ENCODE results near the gene SLC25A6. TPM values are rescaled to one million over a fixed set of nuclear protein-coding genes. Genes with fewer than 3 reads are reported as not detected.

The SLC25A6 gene
- 179 to 351 TPM (median 187 TPM) in 3 replicates for polyA plus RNA-seq
- polyA plus RNA-seq (2011; ENCODE audit: low read depth) = 93.4 TPM
- polyA plus RNA-seq (2011; cell fraction: cytosol; rRNA removed) = 162 and 447 TPM in 2 replicates
- 92.2 and 116 TPM in 2 replicates for polyA plus RNA-seq (2011; cell fraction: nucleus; rRNA removed)
- 321 and 375 TPM in 2 replicates for polyA plus RNA-seq (2012; ENCODE audit: low replicate concordance)
- polyA minus RNA-seq = 145 to 228 TPM (median 178 TPM) in 3 replicates
- 546 TPM for polyA minus RNA-seq (2011; cell fraction: cytosol; rRNA and poly(A)+ RNA removed)
- 89.8 and 91.8 TPM in 2 replicates for polyA minus RNA-seq (2011; cell fraction: nucleus; rRNA and poly(A)+ RNA removed)

DNA sequence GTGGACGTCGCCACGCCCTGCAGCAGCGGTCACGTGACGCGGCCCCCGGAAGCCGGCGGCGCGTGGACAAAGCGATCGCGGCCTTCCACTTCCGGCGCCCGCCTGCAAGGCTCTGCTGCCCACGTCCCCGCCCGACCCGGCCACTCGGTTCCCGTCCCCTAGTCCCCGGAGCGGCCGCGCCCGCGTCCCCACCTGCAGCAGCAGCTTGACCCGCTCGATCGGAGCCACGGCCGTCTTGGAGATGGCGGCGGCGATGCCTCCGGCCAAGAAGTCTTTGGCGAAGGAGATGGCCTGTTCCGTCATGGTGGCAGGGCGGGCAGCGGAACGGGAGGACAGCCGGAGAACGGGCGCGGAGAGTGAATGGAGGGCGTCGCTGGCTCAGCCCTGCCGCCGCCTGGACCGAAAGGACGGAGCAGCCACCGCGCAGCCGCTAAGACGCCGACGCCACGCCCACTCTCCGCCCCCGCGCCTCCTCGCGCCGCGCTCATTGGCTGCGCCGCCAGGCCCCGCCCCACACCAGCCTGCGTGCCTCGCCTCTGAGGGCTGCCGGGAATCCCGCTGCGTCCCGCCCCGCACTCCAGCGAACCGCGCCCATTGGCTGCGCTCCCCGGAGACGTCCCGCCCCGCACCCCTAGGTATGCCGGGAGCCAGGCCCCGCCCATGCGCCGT, at the start of gene SLC25A6:
SLC25A6 (minus strand) TSS at position 407 of the 669 bp plus-strand sequence; CDS start at position 303, 104 bp downstream.
- Histone ChIP-seq H3K27ac (ENCODE audit: control insufficient read depth, insufficient read depth, low read length) (peak within 1 kb of the TSS; percentile 91), H3K4me1 (ENCODE audit: control insufficient read depth, extremely low read depth, insufficient read depth, low read length) (peaks cover 6% of the 10 kb centered on the region), H3K27me3 (ENCODE audit: control insufficient read depth, extremely low read depth, insufficient read depth, low read length) (no peaks in the 10 kb centered on the region), H3K36me3 (ENCODE audit: control insufficient read depth in 2 of 2, extremely low read depth in 1 of 2, insufficient read depth in 2 of 2, low read length in 2 of 2) (peaks cover 26 to 33% of the 10 kb centered on the region in 2 experiments), H3K4me3 (ENCODE audit: control insufficient read depth in 2 of 3, extremely low read depth in 1 of 3, insufficient read depth in 2 of 3, low read depth in 1 of 3, low read length in 3 of 3) (peak within 1 kb of the TSS; percentile 68 to 100 (median 99)), H4K20me1 (ENCODE audit: control insufficient read depth, extremely low read depth, insufficient read depth, low read length) (peaks cover 37% of the 10 kb centered on the region), H3K9me3 (ENCODE audit: control insufficient read depth, low read depth, low read length) (no peaks in the 10 kb centered on the region), H3K9me1 (ENCODE audit: control insufficient read depth, extremely low read depth, insufficient read depth, low read length) (no peaks in the 10 kb centered on the region), H3K4me2 (ENCODE audit: control insufficient read depth, extremely low read depth, insufficient read depth, low read depth, low read length) (peak within 1 kb of the TSS; percentile 83), H3K79me2 (ENCODE audit: control insufficient read depth, insufficient read depth, low read length) (peaks cover 57% of the 10 kb centered on the region), H2AFZ (ENCODE audit: control insufficient read depth, low read length) (peak within 1 kb of the TSS; percentile 82), H3K9ac (ENCODE audit: control insufficient read depth, extremely low read depth, insufficient read depth, low read length) (peak within 1 kb of the TSS; percentile 97)
- TF ChIP-seq CTCF (optimal IDR thresholded peaks at IDR 0.05 in 1 of 3, IDR thresholded peaks at IDR 0.05 in 1 of 3, conservative IDR thresholded peaks at IDR 0.05 in 1 of 3; ENCODE audit: extremely low read depth in 1 of 3, insufficient read depth in 2 of 3, low read length in 3 of 3) = peak in 1 of 3 experiments; percentile 11
- no peak for TF ChIP-seq EZH2 (IDR thresholded peaks at IDR 0.05; ENCODE audit: low read length)
- DNase-seq (ENCODE audit: low read depth, low spot score) (peak; percentile 60), FAIRE-seq (no peak)
- dilution Hi-C loops (cut with MboI; ENCODE audit: extremely low pct_ligation_motif_present, low sequenced_read_pairs) = no loop called here

GRCh38 chrX:1440506-1440905, 48.6 kb upstream of the SLC25A6 start:
- Histone ChIP-seq H3K9ac (ENCODE audit: control insufficient read depth, extremely low read depth, insufficient read depth, low read length) (no peak overlapping the region), H3K79me2 (ENCODE audit: control insufficient read depth, insufficient read depth, low read length) (peaks cover 5% of the 10 kb centered on the region), H3K27ac (ENCODE audit: control insufficient read depth, insufficient read depth, low read length) (no peak overlapping the region), H3K36me3 (ENCODE audit: control insufficient read depth in 2 of 2, extremely low read depth in 1 of 2, insufficient read depth in 2 of 2, low read length in 2 of 2) (peaks cover 3 to 5% of the 10 kb centered on the region in 2 experiments), H3K4me1 (ENCODE audit: control insufficient read depth, extremely low read depth, insufficient read depth, low read length) (no peaks in the 10 kb centered on the region), H3K4me3 (ENCODE audit: control insufficient read depth in 2 of 3, extremely low read depth in 1 of 3, insufficient read depth in 2 of 3, low read depth in 1 of 3, low read length in 3 of 3) (no peak overlapping the region), H2AFZ (ENCODE audit: control insufficient read depth, low read length) (no peak overlapping the region), H4K20me1 (ENCODE audit: control insufficient read depth, extremely low read depth, insufficient read depth, low read length) (no peaks in the 10 kb centered on the region), H3K9me3 (ENCODE audit: control insufficient read depth, low read depth, low read length) (peaks cover 5% of the 10 kb centered on the region), H3K9me1 (ENCODE audit: control insufficient read depth, extremely low read depth, insufficient read depth, low read length) (no peaks in the 10 kb centered on the region), H3K27me3 (ENCODE audit: control insufficient read depth, extremely low read depth, insufficient read depth, low read length) (no peaks in the 10 kb centered on the region), H3K4me2 (ENCODE audit: control insufficient read depth, extremely low read depth, insufficient read depth, low read depth, low read length) (no peak overlapping the region)
- DNase-seq (ENCODE audit: low read depth, low spot score) = no peak
- FAIRE-seq = no peak
- TF ChIP-seq CTCF (optimal IDR thresholded peaks at IDR 0.05 in 1 of 3, IDR thresholded peaks at IDR 0.05 in 1 of 3, conservative IDR thresholded peaks at IDR 0.05 in 1 of 3; ENCODE audit: extremely low read depth in 1 of 3, insufficient read depth in 2 of 3, low read length in 3 of 3) = no peak
- no peak for TF ChIP-seq EZH2 (IDR thresholded peaks at IDR 0.05; ENCODE audit: low read length)
- dilution Hi-C loops (cut with MboI; ENCODE audit: extremely low pct_ligation_motif_present, low sequenced_read_pairs) = no loop called here

Data from keratinocyte (primary cell).